Peyer's patch (tissue), 4 donors: ENCODE measurements around the gene VPS13C. TPM values are rescaled to one million over a fixed set of nuclear protein-coding genes. Genes with fewer than 3 reads are reported as not detected.

Experiments used
- DNase-seq, 3 donors: peaks; one replicate each; pipeline ENCODE4 v3.0.0-alpha.2; 2017 to 2019
- H3K27ac ChIP-seq, 4 donors: fragments of 200-600 bp; sonication (generic); one replicate each; pipeline ENCODE4 v1.5.1; 2016 to 2019
- H3K27me3 ChIP-seq, 2 donors: fragments of 200-600 bp; sonication (generic); one replicate each; pipeline ENCODE4 v1.5.1; 2019
- H3K36me3 ChIP-seq, 3 donors: fragments of 200-600 bp; sonication (generic); one replicate each; pipeline ENCODE4 v1.5.1; 2016 to 2019
- H3K4me1 ChIP-seq, 4 donors: fragments of 200-600 bp; sonication (generic); one replicate each; pipeline ENCODE4 v1.5.1; 2016 to 2019
- H3K4me3 ChIP-seq, 4 donors: fragments of 200-600 bp; sonication (generic); 1 replicate in 3 of 4; 2 replicates in 1 of 4; pipeline ENCODE4 v1.5.1; 2016 to 2019; ENCODE audit warnings: mild to moderate bottlenecking in 1 of 4
- H3K9me3 ChIP-seq, 4 donors: fragments of 200-600 bp; sonication (generic); one replicate each; pipeline ENCODE4 v1.5.1; 2016 to 2019; ENCODE audit warnings: mild to moderate bottlenecking in 1 of 4
- CTCF ChIP-seq, 6 experiments: fragments of 450-650 bp in 4 of 6; fragments of 200-600 bp in 2 of 6; sonication (generic) in 1 of 6; IDR thresholded peaks; one replicate each; pipeline ENCODE4 v1.5.1; 2017 to 2019; ENCODE audit warnings: antibody characterized with exemption in 6 of 6, mild to moderate bottlenecking in 3 of 6, moderate library complexity in 1 of 6
- POLR2A ChIP-seq, 2 donors: fragments of 450-650 bp; IDR thresholded peaks; one replicate each; pipeline ENCODE4 v1.5.1; 2017; ENCODE audit warnings: antibody characterized with exemption in 2 of 2, mild to moderate bottlenecking in 2 of 2, moderate library complexity in 2 of 2
- total RNA-seq, 4 donors: library from RNA; depleted of rRNA; stranded (reverse); fragments of >200 nt; gene quantifications; one replicate each; pipeline ENCODE4 v1.1.0, GENCODE V29; 2016

VPS13C gene
- total RNA-seq, 4 donors from 2014 or later, result 65.1 to 111 (median 70.4) TPM

- Histone ChIP-seq H3K27me3 (no peaks in the 10 kb centered on the region), H3K27ac (peak overlapping the region; percentile 92 to 99 (median 96)), H3K4me3 (peak overlapping the region; percentile 73 to 96 (median 92)), H3K36me3 (no peaks in the 10 kb centered on the region), H3K4me1 (peaks cover 0 to 14% (median 0%) of the 10 kb centered on the region in 4 donors), H3K9me3 (no peaks in the 10 kb centered on the region)
- TF ChIP-seq POLR2A (IDR thresholded peaks at IDR 0.05), result no peak
- no peak for TF ChIP-seq CTCF (IDR thresholded peaks at IDR 0.05)
- DNase-seq, result no peak
These were observed 641 bp upstream of the VPS13C start for GRCh38 chr15:62060896-62061280.

GRCh38 chr15:62059816-62060112, 483 bp downstream of the VPS13C start:
- Histone ChIP-seq H3K27me3 (no peaks in the 10 kb centered on the region), H3K27ac (peak overlapping the region; percentile 92 to 99 (median 96)), H3K4me3 (peak overlapping the region; percentile 73 to 96 (median 92)), H3K36me3 (no peaks in the 10 kb centered on the region), H3K9me3 (no peaks in the 10 kb centered on the region), H3K4me1 (peaks cover 0 to 14% (median 0%) of the 10 kb centered on the region in 4 donors)
- DNase-seq, result peak in 2 of 3 donors; percentile 79 to 86
- TF ChIP-seq POLR2A (IDR thresholded peaks at IDR 0.05) (no peak), CTCF (IDR thresholded peaks at IDR 0.05) (no peak)

- DNase-seq, result no peak
- H3K4me3 ChIP-seq, result peak overlapping the region; percentile 73 to 96 (median 92)
- peak in 3 of 6 experiments; percentile 18 to 39 (median 23) for TF ChIP-seq CTCF (IDR thresholded peaks at IDR 0.05)
- no peak for TF ChIP-seq POLR2A (IDR thresholded peaks at IDR 0.05)
- peaks cover 0 to 14% (median 0%) of the 10 kb centered on the region in 4 donors for H3K4me1 ChIP-seq
- H3K36me3 ChIP-seq, result no peaks in the 10 kb centered on the region
- no peaks in the 10 kb centered on the region for H3K27me3 ChIP-seq
- no peaks in the 10 kb centered on the region for H3K9me3 ChIP-seq
- H3K27ac ChIP-seq, result peak overlapping the region; percentile 92 to 99 (median 96)
These were observed 985 bp downstream of the VPS13C start for GRCh38 chr15:62059108-62059815.

- Histone ChIP-seq H3K4me1 (peaks cover 0 to 14% (median 0%) of the 10 kb centered on the region in 4 donors), H3K4me3 (no peak overlapping the region), H3K36me3 (no peaks in the 10 kb centered on the region), H3K9me3 (no peaks in the 10 kb centered on the region), H3K27ac (no peak overlapping the region), H3K27me3 (no peaks in the 10 kb centered on the region)
- no peak for DNase-seq
- TF ChIP-seq POLR2A (IDR thresholded peaks at IDR 0.05), result no peak
- TF ChIP-seq CTCF (IDR thresholded peaks at IDR 0.05), result no peak
These were observed 1.8 kb downstream of the VPS13C start for GRCh38 chr15:62058327-62059028.

GRCh38 chr15:62057341-62057980, 2.8 kb downstream of the VPS13C start:
- no peaks in the 10 kb centered on the region for H3K27me3 ChIP-seq
- H3K4me1 ChIP-seq, result peaks cover 0 to 14% (median 2%) of the 10 kb centered on the region in 4 donors
- no peak overlapping the region for H3K4me3 ChIP-seq
- H3K36me3 ChIP-seq, result no peaks in the 10 kb centered on the region
- no peaks in the 10 kb centered on the region for H3K9me3 ChIP-seq
- H3K27ac ChIP-seq, result no peak overlapping the region
- DNase-seq, result no peak
- no peak for TF ChIP-seq POLR2A (IDR thresholded peaks at IDR 0.05)
- TF ChIP-seq CTCF (IDR thresholded peaks at IDR 0.05), result no peak
